Parathyroid adenoma (tissue), 2 donors: ENCODE data around the gene HINT3.

Experiments used
- H2AFZ ChIP-seq: fragments of 300-600 bp; sonication (generic); one replicate; pipeline ENCODE4 v1.7.0; 2017; ENCODE audit warnings: antibody characterized with exemption, mild to moderate bottlenecking
- H3K27ac ChIP-seq: fragments of 300-600 bp; sonication (generic); one replicate; pipeline ENCODE4 v1.7.0; 2017
- H3K27me3 ChIP-seq: fragments of 300-600 bp; sonication (generic); one replicate; pipeline ENCODE4 v1.7.0; 2017; ENCODE audit warnings: low read length; ENCODE audit not compliant: control insufficient read depth, insufficient read depth
- H3K36me3 ChIP-seq: fragments of 300-600 bp; sonication (generic); one replicate; pipeline ENCODE4 v1.7.0; 2017; ENCODE audit warnings: low read length; ENCODE audit not compliant: control insufficient read depth, insufficient read depth
- H3K4me1 ChIP-seq: fragments of 300-600 bp; sonication (generic); one replicate; pipeline ENCODE4 v1.7.0; 2017; ENCODE audit warnings: control low read depth
- H3K4me2 ChIP-seq: fragments of 300-600 bp; sonication (generic); one replicate; pipeline ENCODE4 v1.7.0; 2017; ENCODE audit warnings: low read length
- H3K4me3 ChIP-seq: fragments of 300-600 bp; sonication (generic); one replicate; pipeline ENCODE4 v1.7.0; 2017; ENCODE audit warnings: low read depth, low read length
- H3K79me2 ChIP-seq: fragments of 300-600 bp; sonication (generic); one replicate; pipeline ENCODE4 v1.7.0; 2017; ENCODE audit warnings: control low read depth
- H3K9ac ChIP-seq: fragments of 300-600 bp; sonication (generic); one replicate; pipeline ENCODE4 v1.7.0; 2017; ENCODE audit warnings: mild to moderate bottlenecking
- H3K9me3 ChIP-seq: fragments of 300-600 bp; sonication (generic); one replicate; pipeline ENCODE4 v1.7.0; 2017; ENCODE audit warnings: low read length; ENCODE audit not compliant: control insufficient read depth
- TF ChIP-seq, protein P1 (sequence below): fragments of 300-600 bp; sonication (generic); IDR thresholded peaks from one replicate; pipeline ENCODE4 v1.7.0; 2017; ENCODE audit warnings: antibody characterized with exemption, mild to moderate bottlenecking
- donor health status: primary hyperparathyroidism.

Gene HINT3

DNA sequence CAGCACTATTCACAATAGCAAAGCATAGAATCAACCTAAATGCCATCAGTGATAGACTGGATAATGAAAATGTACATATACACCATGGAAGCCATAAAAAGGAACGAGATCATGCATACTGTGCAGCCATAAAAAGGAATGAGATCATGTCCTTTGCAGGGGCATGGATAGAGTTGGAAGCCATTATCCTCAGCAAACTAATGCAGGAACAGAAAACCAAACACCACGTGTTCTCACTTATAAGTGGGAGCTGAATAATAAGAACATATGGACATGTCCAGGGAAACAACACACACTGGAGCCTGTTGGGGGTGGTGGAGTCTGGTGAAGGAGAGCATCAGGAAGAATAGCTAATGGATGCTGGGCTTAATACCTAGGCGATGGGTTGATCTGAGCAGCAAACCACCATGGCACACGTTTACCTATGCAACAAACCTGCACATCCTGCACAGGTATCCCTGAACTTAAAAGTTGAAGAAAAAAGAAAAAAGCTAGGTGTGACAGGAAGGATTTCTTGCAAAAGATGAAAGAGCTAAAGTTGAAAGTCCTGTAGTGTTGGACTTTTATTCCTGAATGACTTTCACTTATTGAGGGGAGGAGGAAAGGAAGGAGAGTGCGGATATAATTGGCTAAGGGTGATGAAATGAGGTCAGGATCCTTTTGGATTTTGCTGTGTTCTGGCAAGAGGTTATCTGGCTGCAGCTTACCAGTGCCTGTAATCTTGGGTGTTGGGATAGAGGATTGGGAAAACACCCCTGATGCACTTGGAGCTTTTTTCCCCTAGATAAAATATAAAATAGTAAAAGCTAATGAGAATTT lies 38.3 kb downstream of the HINT3 start:
- Histone ChIP-seq H3K9ac (no peak overlapping the region), H3K27me3 (no peaks in the 10 kb centered on the region), H3K79me2 (peaks cover 7% of the 10 kb centered on the region), H3K4me1 (no peaks in the 10 kb centered on the region), H3K36me3 (no peaks in the 10 kb centered on the region), H3K27ac (no peak overlapping the region), H3K4me2 (no peak overlapping the region), H2AFZ (no peak overlapping the region), H3K4me3 (no peak overlapping the region), H3K9me3 (no peaks in the 10 kb centered on the region)
- TF ChIP-seq, protein P1, sequence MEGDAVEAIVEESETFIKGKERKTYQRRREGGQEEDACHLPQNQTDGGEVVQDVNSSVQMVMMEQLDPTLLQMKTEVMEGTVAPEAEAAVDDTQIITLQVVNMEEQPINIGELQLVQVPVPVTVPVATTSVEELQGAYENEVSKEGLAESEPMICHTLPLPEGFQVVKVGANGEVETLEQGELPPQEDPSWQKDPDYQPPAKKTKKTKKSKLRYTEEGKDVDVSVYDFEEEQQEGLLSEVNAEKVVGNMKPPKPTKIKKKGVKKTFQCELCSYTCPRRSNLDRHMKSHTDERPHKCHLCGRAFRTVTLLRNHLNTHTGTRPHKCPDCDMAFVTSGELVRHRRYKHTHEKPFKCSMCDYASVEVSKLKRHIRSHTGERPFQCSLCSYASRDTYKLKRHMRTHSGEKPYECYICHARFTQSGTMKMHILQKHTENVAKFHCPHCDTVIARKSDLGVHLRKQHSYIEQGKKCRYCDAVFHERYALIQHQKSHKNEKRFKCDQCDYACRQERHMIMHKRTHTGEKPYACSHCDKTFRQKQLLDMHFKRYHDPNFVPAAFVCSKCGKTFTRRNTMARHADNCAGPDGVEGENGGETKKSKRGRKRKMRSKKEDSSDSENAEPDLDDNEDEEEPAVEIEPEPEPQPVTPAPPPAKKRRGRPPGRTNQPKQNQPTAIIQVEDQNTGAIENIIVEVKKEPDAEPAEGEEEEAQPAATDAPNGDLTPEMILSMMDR, result no peak

DNA sequence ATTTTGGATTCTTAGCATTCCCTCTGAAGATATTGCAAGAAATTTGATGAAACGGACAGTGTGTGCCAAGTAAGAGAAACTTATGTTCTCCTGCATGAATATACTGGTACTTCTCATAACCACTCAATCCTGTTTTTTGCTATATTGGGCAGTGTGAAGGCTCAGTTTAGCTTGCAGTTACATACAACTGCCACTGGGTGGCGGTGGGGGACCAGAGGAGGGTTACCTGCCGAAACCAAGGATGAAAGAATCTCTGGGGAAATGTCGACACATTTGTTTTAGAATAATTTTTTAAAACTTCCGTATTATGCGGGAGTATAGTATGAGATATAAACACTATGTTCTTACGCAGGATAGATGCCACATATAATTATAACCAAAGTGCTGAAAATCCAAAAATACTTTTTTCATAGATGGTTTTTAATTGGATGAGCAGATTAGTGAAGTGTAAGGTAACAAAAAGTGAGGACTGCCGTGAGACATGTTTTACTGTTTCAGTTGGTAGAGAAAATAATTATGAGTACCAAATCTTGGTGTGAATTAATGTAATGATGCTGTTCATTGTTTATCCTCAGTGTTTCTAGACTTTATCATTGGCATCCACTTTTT lies 39.5 kb downstream of the HINT3 start:
- TF ChIP-seq, protein P1, result peak; percentile 98
- Histone ChIP-seq H2AFZ (no peak overlapping the region), H3K4me3 (no peak overlapping the region), H3K36me3 (no peaks in the 10 kb centered on the region), H3K79me2 (peaks cover 7% of the 10 kb centered on the region), H3K9ac (no peak overlapping the region), H3K27me3 (no peaks in the 10 kb centered on the region), H3K4me2 (no peak overlapping the region), H3K9me3 (no peaks in the 10 kb centered on the region), H3K27ac (no peak overlapping the region), H3K4me1 (no peaks in the 10 kb centered on the region)

DNA sequence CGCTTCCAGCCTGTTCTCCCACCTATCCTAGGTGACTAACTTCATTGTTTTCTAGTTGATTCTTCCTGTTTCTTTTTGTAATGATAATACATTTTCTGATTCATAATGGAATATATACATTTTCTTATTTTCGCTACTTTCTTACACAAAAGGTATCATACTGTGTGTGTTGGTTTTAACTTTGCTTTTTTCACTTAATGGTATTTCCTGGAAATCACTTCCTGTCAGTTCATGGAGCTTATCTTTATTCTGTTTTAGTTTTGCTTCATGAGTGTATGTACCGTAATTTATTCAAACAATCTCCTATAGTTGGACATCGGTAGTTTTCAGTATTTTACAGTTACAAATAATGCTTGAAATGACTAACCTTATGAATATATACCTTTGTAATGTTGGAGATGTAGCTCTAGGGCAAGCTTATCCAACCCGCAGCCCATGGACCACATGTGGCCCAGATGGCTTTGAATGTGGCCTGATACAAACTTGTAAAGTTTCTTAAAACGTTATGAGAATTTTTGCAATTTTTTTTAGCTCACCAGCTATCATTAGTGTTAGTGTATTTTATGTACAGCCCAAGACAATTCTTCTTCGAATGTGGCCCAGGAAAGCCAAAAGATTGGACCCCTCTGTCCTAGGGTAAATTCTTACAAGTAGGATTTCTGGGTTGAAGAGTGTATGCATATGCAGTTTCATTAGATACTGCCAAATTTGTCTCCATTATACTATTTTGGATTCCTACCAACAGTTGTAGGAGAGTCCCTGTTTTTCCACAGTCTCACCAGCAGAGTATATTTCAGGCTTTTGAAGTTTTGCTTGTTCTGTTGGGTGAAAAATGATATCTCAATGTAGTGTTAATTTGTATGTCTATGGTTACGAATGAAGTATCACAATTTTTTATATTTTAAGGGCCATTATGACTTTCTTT lies 46.4 kb downstream of the HINT3 start:
- TF ChIP-seq, protein P1, result no peak
- Histone ChIP-seq H3K4me1 (no peaks in the 10 kb centered on the region), H3K9ac (no peak overlapping the region), H3K4me2 (no peak overlapping the region), H3K27me3 (no peaks in the 10 kb centered on the region), H3K9me3 (no peaks in the 10 kb centered on the region), H3K27ac (no peak overlapping the region), H3K79me2 (no peaks in the 10 kb centered on the region), H3K4me3 (no peak overlapping the region), H2AFZ (no peak overlapping the region), H3K36me3 (no peaks in the 10 kb centered on the region)

DNA sequence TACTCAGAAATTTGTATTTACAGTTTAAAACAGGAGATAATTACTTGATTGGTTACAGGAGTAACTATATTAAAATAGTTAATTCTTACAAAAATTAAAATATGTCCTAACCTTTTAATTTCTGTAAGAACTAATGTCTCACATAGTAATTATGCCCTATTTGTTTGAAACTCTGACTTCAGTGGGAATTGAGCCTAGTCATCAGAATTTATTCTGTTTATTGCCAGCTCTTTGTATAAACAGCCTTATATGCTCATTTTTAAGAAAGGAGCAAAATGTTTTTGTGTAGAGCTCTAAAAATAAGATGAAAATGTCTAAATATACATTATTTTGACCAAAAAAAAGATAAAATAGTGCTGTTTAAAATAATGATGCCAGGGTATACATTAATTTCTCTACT lies 51.2 kb downstream of the HINT3 start:
- no peaks in the 10 kb centered on the region for H3K4me1 ChIP-seq
- no peak overlapping the region for H3K9ac ChIP-seq
- H3K27ac ChIP-seq, result no peak overlapping the region
- H3K27me3 ChIP-seq, result no peaks in the 10 kb centered on the region
- no peaks in the 10 kb centered on the region for H3K79me2 ChIP-seq
- H3K36me3 ChIP-seq, result no peaks in the 10 kb centered on the region
- H2AFZ ChIP-seq, result no peak overlapping the region
- TF ChIP-seq, protein P1, result no peak
- H3K4me3 ChIP-seq, result no peak overlapping the region
- no peak overlapping the region for H3K4me2 ChIP-seq
- H3K9me3 ChIP-seq, result no peaks in the 10 kb centered on the region
